Endodermal cell (in vitro differentiated cells): Measurements from ENCODE around the gene STRADB. TPM values are rescaled to one million over a fixed set of nuclear protein-coding genes. Genes with fewer than 3 reads are reported as not detected.

Source experiments
- DNase-seq: peaks from one replicate; pipeline ENCODE4 v3.0.0-alpha.2; 2017
- H3K27ac ChIP-seq: 2 replicates; pipeline ENCODE4 v1.5.1; 2013; ENCODE audit warnings: mild to moderate bottlenecking, low read depth, low read length, moderate library complexity
- H3K27me3 ChIP-seq: 2 replicates; pipeline ENCODE4 v1.6.1; 2013; ENCODE audit warnings: mild to moderate bottlenecking, low read length, moderate library complexity; ENCODE audit not compliant: insufficient read depth, control insufficient read depth, poor library complexity, severe bottlenecking
- H3K36me3 ChIP-seq: 2 replicates; pipeline ENCODE4 v1.7.0; 2013; ENCODE audit warnings: mild to moderate bottlenecking, low read length, moderate library complexity; ENCODE audit not compliant: control insufficient read depth, insufficient read depth
- H3K4me1 ChIP-seq: one replicate; pipeline ENCODE4 v1.7.0; 2013; ENCODE audit warnings: low read length; ENCODE audit not compliant: control insufficient read depth, insufficient read depth
- H3K4me3 ChIP-seq: 2 replicates; pipeline ENCODE4 v1.5.1; 2013; ENCODE audit warnings: mild to moderate bottlenecking, low read length, moderate library complexity
- H3K9ac ChIP-seq: 2 replicates; pipeline ENCODE4 v1.6.1; 2013; ENCODE audit warnings: mild to moderate bottlenecking, low read length, moderate library complexity; ENCODE audit not compliant: poor library complexity, severe bottlenecking; ENCODE audit errors: extremely low read depth
- H3K9me3 ChIP-seq: 2 replicates; pipeline ENCODE4 v1.6.1; 2013; ENCODE audit warnings: mild to moderate bottlenecking, low read length, moderate library complexity; ENCODE audit not compliant: control insufficient read depth
- H3K27ac Mint-ChIP-seq: 2 replicates; pipeline ENCODE4 v1.8.0; 2020; ENCODE audit warnings: mixed read lengths
- H3K27me3 Mint-ChIP-seq: 2 replicates; pipeline ENCODE4 v1.8.0; 2021; ENCODE audit warnings: mild to moderate bottlenecking, mixed read lengths; ENCODE audit not compliant: insufficient read depth
- H3K36me3 Mint-ChIP-seq: 2 replicates; pipeline ENCODE4 v1.8.0; 2020; ENCODE audit warnings: low read depth, mixed read lengths
- H3K4me1 Mint-ChIP-seq: 2 replicates; pipeline ENCODE4 v1.8.0; 2020; ENCODE audit warnings: mixed read lengths
- H3K4me3 Mint-ChIP-seq: 2 replicates; pipeline ENCODE4 v1.8.0; 2020; ENCODE audit warnings: mild to moderate bottlenecking, moderate library complexity, mixed read lengths
- H3K9me3 Mint-ChIP-seq: 2 replicates; pipeline ENCODE4 v1.8.0; 2020; ENCODE audit warnings: mild to moderate bottlenecking, mixed read lengths
- WGBS, 2 experiments: methylation state at CpG; one replicate each; pipeline versions ENCODE4 v1.1.5 to v1.1.7; 2013; ENCODE audit warnings: missing lambda C conversion rate in 2 of 2, mixed read lengths in 1 of 2; ENCODE audit not compliant: insufficient coverage in 1 of 2, insufficient read length in 1 of 2; 5-methylcytosine and 5-hydroxymethylcytosine counted together
- total RNA-seq, 2 donors: library from RNA; stranded (reverse); fragmentation: NEBNext Ultra II Directional in 1 of 2; extraction: Animal tissue kit (Norgen Biotek cat#: 25700) in 1 of 2; gene quantifications; 2 replicates in 1 of 2; 3 replicates in 1 of 2; pipeline ENCODE4 v1.2.1, GENCODE V29; 2021
- TF ChIP-seq, protein P1 (sequence below): fragments of 200-600 bp; sonication (generic); conservative IDR thresholded peaks from 2 replicates; pipeline ENCODE4 v1.5.0; 2021; ENCODE audit warnings: antibody characterized with exemption, mild to moderate bottlenecking

STRADB gene
- total RNA-seq, 2 donors from 2014 or later: 39.7 to 50.1 TPM

DNA sequence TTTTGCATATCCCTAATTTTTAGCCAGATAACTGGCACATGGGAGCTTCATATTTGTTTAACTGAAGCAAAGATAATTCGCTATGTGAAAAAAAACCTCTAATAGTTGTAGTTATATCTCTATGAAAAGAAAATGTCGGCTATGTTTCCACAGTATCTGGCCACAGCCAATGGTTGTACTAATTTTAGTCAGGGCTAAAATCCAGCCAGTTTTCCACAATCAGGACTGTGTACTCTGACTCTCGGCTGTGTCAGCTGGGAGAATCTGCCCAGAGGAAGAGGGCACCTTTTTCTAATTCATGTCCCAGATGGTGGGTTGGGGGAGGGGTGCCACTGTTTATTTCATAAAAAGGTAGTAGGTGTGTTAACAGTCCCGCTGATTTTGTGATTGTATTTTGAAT lies 38.8 kb downstream of the STRADB start:
- Histone ChIP-seq H3K9ac (no peak overlapping the region), H3K27ac (no peak overlapping the region), H3K9me3 (no peaks in the 10 kb centered on the region), H3K27me3 (no peaks in the 10 kb centered on the region), H3K4me1 (no peaks in the 10 kb centered on the region), H3K4me3 (no peak overlapping the region), H3K36me3 (no peaks in the 10 kb centered on the region)
- WGBS, 2 experiments: 80 to 90% methylated on average over 1 to 4 of the region's 4 CpGs
- Mint-ChIP-seq H3K36me3 (no peaks in the 10 kb centered on the region), H3K27ac (no peak overlapping the region), H3K4me1 (no peaks in the 10 kb centered on the region), H3K4me3 (no peak overlapping the region), H3K27me3 (no peaks in the 10 kb centered on the region), H3K9me3 (no peaks in the 10 kb centered on the region)
- no peak for DNase-seq
- TF ChIP-seq, protein P1, sequence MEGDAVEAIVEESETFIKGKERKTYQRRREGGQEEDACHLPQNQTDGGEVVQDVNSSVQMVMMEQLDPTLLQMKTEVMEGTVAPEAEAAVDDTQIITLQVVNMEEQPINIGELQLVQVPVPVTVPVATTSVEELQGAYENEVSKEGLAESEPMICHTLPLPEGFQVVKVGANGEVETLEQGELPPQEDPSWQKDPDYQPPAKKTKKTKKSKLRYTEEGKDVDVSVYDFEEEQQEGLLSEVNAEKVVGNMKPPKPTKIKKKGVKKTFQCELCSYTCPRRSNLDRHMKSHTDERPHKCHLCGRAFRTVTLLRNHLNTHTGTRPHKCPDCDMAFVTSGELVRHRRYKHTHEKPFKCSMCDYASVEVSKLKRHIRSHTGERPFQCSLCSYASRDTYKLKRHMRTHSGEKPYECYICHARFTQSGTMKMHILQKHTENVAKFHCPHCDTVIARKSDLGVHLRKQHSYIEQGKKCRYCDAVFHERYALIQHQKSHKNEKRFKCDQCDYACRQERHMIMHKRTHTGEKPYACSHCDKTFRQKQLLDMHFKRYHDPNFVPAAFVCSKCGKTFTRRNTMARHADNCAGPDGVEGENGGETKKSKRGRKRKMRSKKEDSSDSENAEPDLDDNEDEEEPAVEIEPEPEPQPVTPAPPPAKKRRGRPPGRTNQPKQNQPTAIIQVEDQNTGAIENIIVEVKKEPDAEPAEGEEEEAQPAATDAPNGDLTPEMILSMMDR: no peak

DNA sequence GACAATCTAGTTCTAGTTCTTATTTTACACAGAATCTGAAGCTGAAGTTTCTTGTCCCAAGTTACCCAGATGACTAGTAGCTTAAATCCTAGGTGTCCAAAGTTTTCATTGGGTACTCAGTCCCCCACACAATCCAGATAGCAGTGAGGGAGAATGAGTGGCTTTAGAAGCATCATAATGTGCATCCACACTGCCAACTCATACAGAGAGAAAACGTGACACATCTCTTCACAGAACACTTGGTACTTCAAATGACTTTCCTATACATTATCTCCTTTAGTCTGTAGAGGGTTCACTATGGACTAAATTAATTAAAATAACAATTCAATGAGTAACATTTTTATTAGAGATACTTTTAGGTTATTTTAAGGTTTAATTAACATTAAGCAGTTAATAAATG lies 45.2 kb downstream of the STRADB start:
- H3K4me3 Mint-ChIP-seq: no peak overlapping the region
- no peak for DNase-seq
- H3K4me3 ChIP-seq: no peak overlapping the region
- peaks cover under 1% of the 10 kb centered on the region for H3K9me3 Mint-ChIP-seq
- no peaks in the 10 kb centered on the region for H3K36me3 Mint-ChIP-seq
- TF ChIP-seq, protein P1: no peak
- no peak overlapping the region for H3K27ac ChIP-seq
- H3K36me3 ChIP-seq: no peaks in the 10 kb centered on the region
- H3K27me3 ChIP-seq: no peaks in the 10 kb centered on the region
- H3K9me3 ChIP-seq: no peaks in the 10 kb centered on the region
- H3K9ac ChIP-seq: no peak overlapping the region
- WGBS, 2 experiments: 57% methylated on average over 1 of the region's 1 CpG; no CpG with 5 or more reads in 1 of the 2 experiments
- H3K4me1 ChIP-seq: no peaks in the 10 kb centered on the region
- no peaks in the 10 kb centered on the region for H3K27me3 Mint-ChIP-seq
- no peak overlapping the region for H3K27ac Mint-ChIP-seq
- H3K4me1 Mint-ChIP-seq: no peaks in the 10 kb centered on the region

DNA sequence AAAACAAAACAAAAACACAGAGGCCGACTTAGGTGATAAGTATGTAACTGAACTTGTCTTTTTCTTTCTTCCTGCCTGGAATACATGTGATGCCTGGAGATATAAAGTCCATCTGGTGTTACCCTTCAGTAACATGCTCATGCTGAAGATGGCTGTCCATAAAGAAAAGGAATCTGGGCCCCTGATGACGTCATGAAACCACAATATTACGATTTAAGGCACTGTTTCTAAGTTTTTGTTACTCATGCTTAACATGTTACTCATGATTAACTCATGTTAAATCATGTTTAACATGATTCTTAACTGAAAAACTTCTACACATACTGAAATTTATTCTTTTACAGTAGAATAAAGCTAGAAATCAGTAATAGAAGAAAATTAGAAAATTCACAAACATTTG lies 49.0 kb downstream of the STRADB start:
- Histone ChIP-seq H3K36me3 (no peaks in the 10 kb centered on the region), H3K4me3 (no peak overlapping the region), H3K27ac (no peak overlapping the region), H3K27me3 (no peaks in the 10 kb centered on the region), H3K9ac (no peak overlapping the region), H3K4me1 (no peaks in the 10 kb centered on the region), H3K9me3 (peaks cover 10% of the 10 kb centered on the region)
- TF ChIP-seq, protein P1: no peak
- no peak for DNase-seq
- peaks cover 1% of the 10 kb centered on the region for H3K36me3 Mint-ChIP-seq
- H3K27ac Mint-ChIP-seq: no peak overlapping the region
- no peak overlapping the region for H3K4me3 Mint-ChIP-seq
- WGBS, 2 experiments: 82 to 92% methylated on average over 3 of the region's 3 CpGs
- peaks cover 18% of the 10 kb centered on the region for H3K9me3 Mint-ChIP-seq
- H3K4me1 Mint-ChIP-seq: no peaks in the 10 kb centered on the region
- no peaks in the 10 kb centered on the region for H3K27me3 Mint-ChIP-seq
